CD4-positive, CD25-positive, alpha-beta regulatory T cell (primary cell): Measurements from ENCODE around the gene P2RX4. TPM values are rescaled to one million over a fixed set of nuclear protein-coding genes. Genes with fewer than 3 reads are reported as not detected.
"Not testable (repeated sequence)": the region's sequence is repeated elsewhere in the genome, so short reads cannot be mapped to it uniquely, and the experiment has no call there.

Experiments used
- ATAC-seq, 2 donors: fragments of 150-1000 bp; cut with Tn5 transposase; one replicate each; pipeline ENCODE4 v1.10.0; 2021; ENCODE audit warnings: low read depth in 2 of 2, moderate number of reproducible peaks in 2 of 2, moderate library complexity in 1 of 2
- DNase-seq, 3 donors: peaks; one replicate each; pipeline versions ENCODE4 v3.0.0 to v3.0.0-alpha.2; 2012 to 2022; ENCODE audit warnings: mixed read lengths in 1 of 3
- H3K27ac ChIP-seq: one replicate; pipeline ENCODE4 v1.7.0; 2013; ENCODE audit warnings: mild to moderate bottlenecking, low read length; ENCODE audit not compliant: insufficient read depth, poor library complexity, severe bottlenecking
- H3K27me3 ChIP-seq: one replicate; pipeline ENCODE4 v1.7.0; 2013; ENCODE audit warnings: low read length; ENCODE audit not compliant: control insufficient read depth, insufficient read depth
- H3K36me3 ChIP-seq: one replicate; pipeline ENCODE4 v1.7.0; 2013; ENCODE audit warnings: mild to moderate bottlenecking, low read length, moderate library complexity; ENCODE audit not compliant: control insufficient read depth, insufficient read depth
- H3K4me1 ChIP-seq: 2 replicates; pipeline ENCODE4 v1.7.0; 2013; ENCODE audit warnings: mild to moderate bottlenecking, low read length; ENCODE audit not compliant: insufficient read depth, control insufficient read depth, poor library complexity, severe bottlenecking
- H3K4me3 ChIP-seq: one replicate; pipeline ENCODE4 v1.7.0; 2013; ENCODE audit warnings: low read depth, mild to moderate bottlenecking, low read length, moderate library complexity
- H3K9me3 ChIP-seq, 2 experiments: 1 replicate in 1 of 2; 2 replicates in 1 of 2; pipeline ENCODE4 v1.7.0; 2013; ENCODE audit warnings: low read length in 2 of 2, mild to moderate bottlenecking in 1 of 2, moderate library complexity in 1 of 2; ENCODE audit not compliant: control insufficient read depth in 2 of 2
- H3K27ac Mint-ChIP-seq, 3 donors: one replicate each; pipeline ENCODE4 v1.8.0; 2020 to 2022; ENCODE audit warnings: mild to moderate bottlenecking in 3 of 3, mixed read lengths in 3 of 3, moderate library complexity in 2 of 3
- H3K27me3 Mint-ChIP-seq: one replicate; pipeline ENCODE4 v1.8.0; 2022; ENCODE audit warnings: mild to moderate bottlenecking, mixed read lengths
- H3K36me3 Mint-ChIP-seq: one replicate; pipeline ENCODE4 v1.8.0; 2020; ENCODE audit warnings: mixed read lengths
- H3K4me1 Mint-ChIP-seq, 4 donors: one replicate each; pipeline ENCODE4 v1.8.0; 2020 to 2022; ENCODE audit warnings: mixed read lengths in 4 of 4, mild to moderate bottlenecking in 1 of 4
- H3K4me3 Mint-ChIP-seq, 4 donors: one replicate each; pipeline ENCODE4 v1.8.0; 2020 to 2022; ENCODE audit warnings: mild to moderate bottlenecking in 4 of 4, mixed read lengths in 4 of 4, moderate library complexity in 3 of 4
- H3K9me3 Mint-ChIP-seq, 7 donors: one replicate each; pipeline ENCODE4 v1.8.0; 2020 to 2022; ENCODE audit warnings: mixed read lengths in 7 of 7, mild to moderate bottlenecking in 3 of 7, moderate library complexity in 2 of 7
- polyA plus RNA-seq, 4 donors: library from polyadenylated mRNA; unstranded; fragments of 300-500 nt; fragmentation: Illumina TruSeq; gene quantifications; one replicate each; pipeline ENCODE4 v1.2.3, GENCODE V29; 2021
- total RNA-seq: library from RNA; stranded (reverse); gene quantifications from one replicate; pipeline ENCODE4 v1.2.3, GENCODE V29; 2022

Gene P2RX4
- total and polyA plus RNA-seq, 5 donors from 2014 or later, result 27.8 to 38.1 (median 28.5) TPM

DNA sequence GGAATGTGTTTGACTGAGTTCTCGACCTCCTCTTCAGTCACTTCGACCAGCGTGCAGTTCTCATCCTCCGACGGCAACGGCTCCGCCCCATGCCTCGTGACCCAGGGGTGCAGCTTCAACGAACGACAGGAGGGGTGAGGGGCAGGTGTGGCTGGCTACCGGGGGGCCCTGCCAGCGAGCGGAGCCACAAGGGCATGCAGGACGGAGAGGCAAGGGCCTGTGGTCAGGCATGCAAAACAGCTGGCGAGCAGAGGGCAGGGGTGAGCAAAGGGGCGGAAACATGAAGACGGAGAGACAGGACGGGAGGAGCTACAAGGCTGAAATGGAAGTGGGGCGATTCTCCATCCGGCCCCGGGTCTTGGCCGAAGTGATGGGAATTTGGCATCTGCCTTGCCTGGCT, 38.7 kb downstream of the P2RX4 start:
- no peaks in the 10 kb centered on the region for H3K9me3 Mint-ChIP-seq
- H3K9me3 ChIP-seq, result no peaks in the 10 kb centered on the region
- H3K4me1 ChIP-seq, result no peaks in the 10 kb centered on the region
- H3K4me3 Mint-ChIP-seq, result no peak overlapping the region
- no peak overlapping the region for H3K27ac Mint-ChIP-seq
- ATAC-seq, result no peak
- H3K27me3 ChIP-seq, result no peaks in the 10 kb centered on the region
- peaks cover 30% of the 10 kb centered on the region for H3K36me3 Mint-ChIP-seq
- H3K4me1 Mint-ChIP-seq, result peaks cover 0 to 3% (median 2%) of the 10 kb centered on the region in 4 donors
- no peak overlapping the region for H3K27ac ChIP-seq
- H3K36me3 ChIP-seq, result peaks cover 31% of the 10 kb centered on the region
- no peak for DNase-seq
- H3K4me3 ChIP-seq, result no peak overlapping the region
- no peaks in the 10 kb centered on the region for H3K27me3 Mint-ChIP-seq

DNA sequence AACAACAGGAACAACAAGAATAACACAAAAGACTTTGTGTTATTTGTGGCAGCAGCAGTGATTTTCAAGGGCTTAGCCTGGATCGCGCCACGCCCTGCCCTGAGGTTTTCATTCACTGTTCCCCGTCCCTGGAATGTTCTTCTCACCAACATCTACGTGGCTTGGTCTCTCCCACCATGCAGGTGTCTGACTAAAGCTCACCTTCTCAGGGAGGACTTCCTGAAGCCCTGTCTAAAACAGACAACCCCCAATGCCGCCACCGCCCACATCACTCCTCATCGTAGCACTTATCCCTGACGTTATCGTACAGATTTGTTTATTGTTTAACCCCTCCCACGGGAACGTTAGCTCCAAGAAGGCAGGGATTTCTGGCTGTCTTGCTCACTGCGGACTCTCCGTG, 40.4 kb downstream of the P2RX4 start:
- H3K9me3 ChIP-seq, result no peaks in the 10 kb centered on the region
- H3K4me1 Mint-ChIP-seq, result peaks cover 0 to 2% (median 0%) of the 10 kb centered on the region in 4 donors
- no peaks in the 10 kb centered on the region for H3K27me3 Mint-ChIP-seq
- H3K4me3 ChIP-seq, result no peak overlapping the region
- no peaks in the 10 kb centered on the region for H3K9me3 Mint-ChIP-seq
- no peak overlapping the region for H3K27ac ChIP-seq
- H3K36me3 ChIP-seq, result peaks cover 36% of the 10 kb centered on the region
- H3K36me3 Mint-ChIP-seq, result peaks cover 41% of the 10 kb centered on the region
- H3K27ac Mint-ChIP-seq, result no peak overlapping the region
- no peaks in the 10 kb centered on the region for H3K4me1 ChIP-seq
- H3K27me3 ChIP-seq, result no peaks in the 10 kb centered on the region
- no peak overlapping the region for H3K4me3 Mint-ChIP-seq
- no peak for ATAC-seq
- no peak for DNase-seq

DNA sequence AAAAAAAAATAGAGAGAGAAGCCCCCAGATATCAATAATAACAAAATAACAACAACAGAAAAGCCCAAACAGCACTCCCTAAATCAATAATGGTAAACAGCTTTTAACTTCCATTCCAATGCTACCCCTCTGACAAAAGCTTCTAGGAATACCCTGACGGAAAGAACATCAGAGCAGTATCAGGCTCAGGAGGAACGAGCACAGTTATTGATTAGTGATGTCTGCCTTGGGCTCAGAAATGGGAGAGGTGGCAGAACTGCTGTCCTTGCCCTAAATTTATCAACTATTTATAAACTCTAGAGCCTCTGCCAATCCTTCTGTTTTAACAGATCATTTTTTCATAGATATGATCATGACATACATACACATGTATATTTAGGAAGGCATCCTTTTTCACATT, 41.9 kb downstream of the P2RX4 start:
- peaks cover 44% of the 10 kb centered on the region for H3K36me3 Mint-ChIP-seq
- no peak for ATAC-seq

DNA sequence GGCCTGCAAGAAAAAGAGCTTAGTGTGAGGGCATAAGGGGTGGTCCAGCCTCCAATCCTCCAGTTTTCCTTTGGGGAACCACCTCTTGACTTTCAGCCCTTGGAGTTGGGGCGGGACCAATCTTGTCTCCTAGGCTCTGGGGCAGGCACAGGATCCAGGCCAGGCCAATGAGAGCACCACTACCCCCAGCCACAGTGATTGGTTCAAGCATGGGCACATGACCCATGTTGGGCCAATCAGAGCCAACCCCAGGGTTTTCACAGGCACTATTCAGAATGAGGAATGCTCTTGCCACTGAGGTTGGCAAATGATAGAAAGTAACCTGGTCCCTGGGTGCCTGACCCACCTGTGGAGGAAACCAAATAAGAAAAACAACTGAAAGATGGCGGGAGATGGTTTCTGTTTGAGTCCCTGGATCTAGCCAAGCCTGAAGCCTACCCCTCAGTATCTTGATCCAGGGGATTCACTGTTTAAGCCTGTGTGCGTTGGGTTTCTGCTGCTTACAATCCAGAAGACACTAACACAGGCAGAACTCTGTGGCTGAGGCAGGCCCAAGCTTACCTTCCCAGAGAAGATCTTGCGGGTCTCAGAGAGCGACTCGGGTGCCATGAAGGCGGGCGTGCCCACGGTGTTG, 42.9 kb downstream of the P2RX4 start:
- Mint-ChIP-seq H3K27ac (no peak overlapping the region), H3K4me3 (no peak overlapping the region), H3K4me1 (peaks cover 0 to 5% (median 1%) of the 10 kb centered on the region in 4 donors), H3K36me3 (peaks cover 45% of the 10 kb centered on the region), H3K27me3 (no peaks in the 10 kb centered on the region), H3K9me3 (no peaks in the 10 kb centered on the region)
- DNase-seq (no peak), ATAC-seq (no peak)
- Histone ChIP-seq H3K27ac (no peak overlapping the region), H3K9me3 (no peaks in the 10 kb centered on the region), H3K27me3 (no peaks in the 10 kb centered on the region), H3K4me3 (no peak overlapping the region), H3K4me1 (no peaks in the 10 kb centered on the region), H3K36me3 (peaks cover 36% of the 10 kb centered on the region)

More for the DNA sequence above, 41.9 kb downstream of the P2RX4 start:
- Histone ChIP-seq H3K9me3 (no peaks in the 10 kb centered on the region), H3K4me3 (no peak overlapping the region), H3K27me3 (no peaks in the 10 kb centered on the region), H3K4me1 (no peaks in the 10 kb centered on the region), H3K27ac (no peak overlapping the region), H3K36me3 (peaks cover 36% of the 10 kb centered on the region)
- no peaks in the 10 kb centered on the region for H3K27me3 Mint-ChIP-seq
- H3K27ac Mint-ChIP-seq, result no peak overlapping the region
- no peak for DNase-seq
- no peaks in the 10 kb centered on the region for H3K9me3 Mint-ChIP-seq
- H3K4me3 Mint-ChIP-seq, result no peak overlapping the region
- H3K4me1 Mint-ChIP-seq, result peaks cover 0 to 5% (median 1%) of the 10 kb centered on the region in 4 donors

DNA sequence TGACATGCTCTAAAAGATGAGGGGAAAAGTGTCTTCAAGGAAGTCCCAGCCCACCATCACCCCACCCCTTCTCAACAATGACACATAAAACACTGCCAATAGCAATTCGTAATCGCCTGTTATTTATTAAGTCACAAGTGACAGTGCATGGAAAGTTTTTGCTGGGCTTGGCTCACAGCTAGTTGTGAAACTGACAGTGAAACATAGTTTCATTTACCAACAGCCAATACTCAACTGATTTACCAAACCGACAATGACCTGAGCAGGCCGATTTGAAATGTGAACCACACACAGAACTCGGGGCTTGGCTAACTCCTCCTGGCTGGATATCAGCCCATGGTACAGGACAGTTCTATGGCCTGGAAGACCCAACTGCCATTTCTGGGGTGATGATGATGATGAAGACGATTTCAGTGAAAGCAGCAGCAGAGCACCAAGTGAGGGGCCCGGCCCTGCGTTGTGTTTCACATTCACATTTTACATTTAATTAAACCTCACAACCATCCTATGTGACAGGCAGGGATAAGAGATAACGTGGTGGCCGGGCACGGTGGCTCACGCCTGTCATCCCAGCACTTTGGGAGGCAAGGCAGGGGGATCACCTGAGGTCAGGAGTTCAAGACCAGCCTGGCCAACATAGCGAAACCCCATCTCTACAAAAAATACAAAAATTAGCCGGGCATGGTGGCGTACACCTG, 43.9 kb downstream of the P2RX4 start:
- ATAC-seq (no peak), DNase-seq (no peak)
- H3K36me3 Mint-ChIP-seq, result peaks cover 50% of the 10 kb centered on the region
- no peak overlapping the region for H3K27ac Mint-ChIP-seq
- H3K27ac ChIP-seq, result no peak overlapping the region
- H3K4me1 Mint-ChIP-seq, result peaks cover 0 to 5% (median 1%) of the 10 kb centered on the region in 4 donors
- H3K9me3 Mint-ChIP-seq, result no peaks in the 10 kb centered on the region
- no peak overlapping the region for H3K4me3 Mint-ChIP-seq
- H3K9me3 ChIP-seq, result no peaks in the 10 kb centered on the region
- no peak overlapping the region for H3K4me3 ChIP-seq
- no peaks in the 10 kb centered on the region for H3K4me1 ChIP-seq
- no peaks in the 10 kb centered on the region for H3K27me3 Mint-ChIP-seq
- H3K36me3 ChIP-seq, result peaks cover 36% of the 10 kb centered on the region
- H3K27me3 ChIP-seq, result no peaks in the 10 kb centered on the region

DNA sequence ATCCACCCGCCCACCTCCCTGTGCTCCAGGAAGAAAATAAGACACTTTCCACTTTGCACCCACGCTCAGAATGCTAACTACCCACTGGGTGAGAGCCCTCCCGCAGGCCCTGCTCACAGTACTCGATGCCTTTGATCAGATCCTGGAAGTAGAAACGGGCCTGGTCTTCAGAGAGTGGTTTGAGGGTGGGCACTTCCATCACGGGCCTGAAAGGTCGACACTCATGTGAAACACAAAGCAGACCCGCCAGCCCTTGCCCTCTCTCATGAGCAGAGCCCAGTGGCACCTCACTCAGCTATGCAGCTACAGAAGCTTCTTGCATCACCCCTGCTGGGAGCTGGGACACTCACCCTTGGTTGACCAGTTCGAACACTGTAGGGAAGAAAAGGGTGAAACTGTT, 45.5 kb downstream of the P2RX4 start:
- Histone ChIP-seq H3K4me3 (no peak overlapping the region), H3K4me1 (no peaks in the 10 kb centered on the region), H3K27me3 (no peaks in the 10 kb centered on the region), H3K9me3 (no peaks in the 10 kb centered on the region), H3K27ac (no peak overlapping the region), H3K36me3 (peaks cover 25% of the 10 kb centered on the region)
- no peak for DNase-seq
- Mint-ChIP-seq H3K27ac (peak overlapping the region in 2 of 3 donors; percentile 52 to 62), H3K4me3 (no peak overlapping the region), H3K27me3 (no peaks in the 10 kb centered on the region), H3K4me1 (peaks cover 0 to 5% (median 1%) of the 10 kb centered on the region in 4 donors), H3K9me3 (no peaks in the 10 kb centered on the region), H3K36me3 (peaks cover 53% of the 10 kb centered on the region)
- ATAC-seq, result no peak

DNA sequence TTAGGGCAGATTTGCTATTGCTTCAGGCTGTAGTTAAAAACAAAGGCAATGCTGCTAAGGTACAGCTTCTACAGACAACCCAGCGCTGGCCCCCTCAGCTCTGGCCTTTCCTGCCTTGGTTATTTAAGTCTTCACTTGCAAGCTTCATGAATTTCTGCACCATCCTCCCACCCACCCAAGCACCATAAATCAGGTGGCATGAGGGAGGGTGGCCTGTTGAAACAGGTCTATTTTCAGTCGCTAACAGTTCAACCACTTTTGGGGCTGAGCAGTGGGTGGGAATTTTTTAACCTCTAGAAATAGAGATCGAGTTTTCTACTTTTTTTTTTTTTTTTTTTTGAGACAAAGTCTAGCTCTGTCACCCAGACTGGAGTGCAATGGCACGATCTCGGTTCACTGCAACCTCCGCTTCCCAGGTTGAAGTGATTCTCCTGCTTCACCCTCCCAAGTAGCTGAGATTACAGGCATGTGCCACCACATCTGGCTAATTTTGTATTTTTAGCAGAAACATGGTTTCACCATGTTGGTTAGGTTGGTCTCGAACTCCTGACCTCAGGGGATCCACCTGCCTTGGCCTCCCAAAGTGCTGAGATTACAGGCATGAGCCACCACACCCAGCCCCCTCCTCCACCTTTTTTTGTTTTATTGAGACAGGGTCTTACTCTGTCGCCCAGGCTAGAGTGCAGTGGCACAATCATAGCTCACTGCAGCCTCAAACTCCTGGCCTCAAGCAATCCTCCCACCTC, 47.9 kb downstream of the P2RX4 start:
- H3K27me3 Mint-ChIP-seq, H3K9me3 Mint-ChIP-seq, H3K4me1 Mint-ChIP-seq, H3K4me3 ChIP-seq, H3K4me3 Mint-ChIP-seq, H3K27ac ChIP-seq, H3K4me1 ChIP-seq, H3K9me3 ChIP-seq, ATAC-seq, DNase-seq, H3K27ac Mint-ChIP-seq, H3K27me3 ChIP-seq: not testable (repeated sequence)
- H3K36me3 ChIP-seq, result peaks cover 30% of the 10 kb centered on the region
- H3K36me3 Mint-ChIP-seq, result peaks cover 52% of the 10 kb centered on the region
